Fibroblast of lung (primary cell): ENCODE measurements around the gene AGAP1. TPM values are rescaled to one million over a fixed set of nuclear protein-coding genes. Genes with fewer than 3 reads are reported as not detected.

ENCODE experiments used
- DNase-seq, 2 donors: peaks; one replicate each; pipeline versions ENCODE4 v3.0.0 to v3.0.0-alpha.2; 2010; ENCODE audit warnings: low read depth in 2 of 2
- H2AFZ ChIP-seq: 2 replicates; pipeline ENCODE4 v1.5.1; 2012; ENCODE audit warnings: low read length, control low read depth, inconsistent platforms
- H3K27ac ChIP-seq: 2 replicates; pipeline ENCODE4 v1.5.1; 2011; ENCODE audit warnings: low read length, control low read depth; ENCODE audit not compliant: insufficient read depth
- H3K27me3 ChIP-seq: 2 replicates; pipeline ENCODE4 v1.5.1; 2011; ENCODE audit warnings: mild to moderate bottlenecking, low read length; ENCODE audit not compliant: control insufficient read depth, insufficient read depth
- H3K36me3 ChIP-seq: 2 replicates; pipeline ENCODE4 v1.5.1; 2011; ENCODE audit warnings: low read length; ENCODE audit not compliant: control insufficient read depth, insufficient read depth
- H3K4me1 ChIP-seq: 2 replicates; pipeline ENCODE4 v1.5.1; 2011; ENCODE audit warnings: low read length; ENCODE audit not compliant: control insufficient read depth, insufficient read depth; ENCODE audit errors: extremely low read depth
- H3K4me2 ChIP-seq: 2 replicates; pipeline ENCODE4 v1.5.1; 2011; ENCODE audit warnings: low read length, control low read depth; ENCODE audit not compliant: insufficient read depth; ENCODE audit errors: extremely low read depth
- H3K4me3 ChIP-seq, 4 experiments: fragments of 200-600 bp in 1 of 4; sonication (generic) in 1 of 4; replicated peaks in 1 of 4; 2 replicates each; pipeline ENCODE4 v1.5.1; 2011 to 2016; ENCODE audit warnings: low read length in 4 of 4, low read depth in 3 of 4, mild to moderate bottlenecking in 3 of 4, control low read depth in 2 of 4, inconsistent platforms in 1 of 4, mixed read lengths in 1 of 4; ENCODE audit not compliant: insufficient read depth in 1 of 4; ENCODE audit errors: control extremely low read depth in 1 of 4
- H3K79me2 ChIP-seq: 2 replicates; pipeline ENCODE4 v1.5.1; 2012; ENCODE audit warnings: mild to moderate bottlenecking, low read length, inconsistent platforms; ENCODE audit not compliant: control insufficient read depth, insufficient read depth
- H3K9ac ChIP-seq: 2 replicates; pipeline ENCODE4 v1.5.1; 2011; ENCODE audit warnings: mild to moderate bottlenecking, low read length, control low read depth; ENCODE audit not compliant: insufficient read depth
- H3K9me3 ChIP-seq: 2 replicates; pipeline ENCODE4 v1.5.1; 2012; ENCODE audit warnings: low read depth, low read length; ENCODE audit not compliant: control insufficient read depth, insufficient read depth
- H4K20me1 ChIP-seq: 2 replicates; pipeline ENCODE4 v1.5.1; 2011; ENCODE audit warnings: low read length; ENCODE audit not compliant: control insufficient read depth, insufficient read depth; ENCODE audit errors: extremely low read depth
- EZH2 ChIP-seq: IDR thresholded peaks from 2 replicates; pipeline ENCODE4 v1.5.1; 2012; ENCODE audit warnings: low read length, control low read depth, mild to moderate bottlenecking; ENCODE audit errors: missing control alignments
- polyA plus RNA-seq, 2 donors: library from polyadenylated mRNA; depleted of rRNA in 1 of 2; stranded (reverse) in 1 of 2; unstranded in 1 of 2; fragments of >200 nt; gene quantifications; 2 replicates each; pipeline ENCODE4 v1.2.1, GENCODE V29; 2011 to 2012; ENCODE audit warnings: missing spikeins in 1 of 2
- total RNA-seq: library from RNA; depleted of rRNA; stranded (reverse); fragments of >200 nt; gene quantifications from 2 replicates; pipeline ENCODE4 v1.2.1, GENCODE V29; 2014
- TF ChIP-seq, protein P1 (sequence below), 2 donors: IDR thresholded peaks in 1 of 2; conservative IDR thresholded peaks in 1 of 2; 1 replicate in 1 of 2; 2 replicates in 1 of 2; pipeline ENCODE4 v1.5.1; 2011 to 2012; ENCODE audit warnings: low read length in 2 of 2, control low read depth in 1 of 2, inconsistent platforms in 1 of 2, low read depth in 1 of 2, mild to moderate bottlenecking in 1 of 2

Gene AGAP1
- total and polyA plus RNA-seq, 2 donors (not counting 1 experiment from before 2014, with no cell fraction given), result 10.6 to 14.0 TPM

DNA sequence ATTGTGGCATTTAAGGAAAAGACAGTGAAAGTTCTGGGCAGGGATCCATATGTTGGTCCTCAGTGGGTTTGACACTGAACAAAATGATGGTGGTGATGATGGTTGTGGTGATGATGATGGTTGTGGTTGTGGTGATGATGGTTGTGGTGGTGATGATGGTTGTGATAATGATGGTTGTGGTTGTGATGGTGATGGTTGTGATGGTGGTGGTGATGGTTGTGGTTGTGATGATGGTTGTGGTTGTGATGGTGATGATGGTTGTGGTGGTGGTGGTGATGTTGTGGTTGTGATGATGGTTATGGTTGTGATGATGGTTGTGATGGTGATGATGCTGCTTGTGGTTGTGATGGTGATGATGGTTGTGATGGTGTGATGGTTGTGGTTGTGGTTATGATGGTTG is 308.7 kb downstream of the AGAP1 start:
- no peak overlapping the region for H3K4me3 ChIP-seq
- H2AFZ ChIP-seq, result no peak overlapping the region
- no peaks in the 10 kb centered on the region for H3K79me2 ChIP-seq
- no peaks in the 10 kb centered on the region for H3K27me3 ChIP-seq
- no peak overlapping the region for H3K4me2 ChIP-seq
- H3K36me3 ChIP-seq, result no peaks in the 10 kb centered on the region
- no peaks in the 10 kb centered on the region for H3K9me3 ChIP-seq
- DNase-seq, result no peak
- H3K27ac ChIP-seq, result no peak overlapping the region
- no peaks in the 10 kb centered on the region for H3K4me1 ChIP-seq
- TF ChIP-seq, protein P1, sequence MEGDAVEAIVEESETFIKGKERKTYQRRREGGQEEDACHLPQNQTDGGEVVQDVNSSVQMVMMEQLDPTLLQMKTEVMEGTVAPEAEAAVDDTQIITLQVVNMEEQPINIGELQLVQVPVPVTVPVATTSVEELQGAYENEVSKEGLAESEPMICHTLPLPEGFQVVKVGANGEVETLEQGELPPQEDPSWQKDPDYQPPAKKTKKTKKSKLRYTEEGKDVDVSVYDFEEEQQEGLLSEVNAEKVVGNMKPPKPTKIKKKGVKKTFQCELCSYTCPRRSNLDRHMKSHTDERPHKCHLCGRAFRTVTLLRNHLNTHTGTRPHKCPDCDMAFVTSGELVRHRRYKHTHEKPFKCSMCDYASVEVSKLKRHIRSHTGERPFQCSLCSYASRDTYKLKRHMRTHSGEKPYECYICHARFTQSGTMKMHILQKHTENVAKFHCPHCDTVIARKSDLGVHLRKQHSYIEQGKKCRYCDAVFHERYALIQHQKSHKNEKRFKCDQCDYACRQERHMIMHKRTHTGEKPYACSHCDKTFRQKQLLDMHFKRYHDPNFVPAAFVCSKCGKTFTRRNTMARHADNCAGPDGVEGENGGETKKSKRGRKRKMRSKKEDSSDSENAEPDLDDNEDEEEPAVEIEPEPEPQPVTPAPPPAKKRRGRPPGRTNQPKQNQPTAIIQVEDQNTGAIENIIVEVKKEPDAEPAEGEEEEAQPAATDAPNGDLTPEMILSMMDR (conservative IDR thresholded peaks at IDR 0.05 in 1 of 2, IDR thresholded peaks at IDR 0.05 in 1 of 2; ENCODE audit: low read depth in 1 of 2, low read length in 2 of 2), result no peak
- no peak for TF ChIP-seq EZH2
- no peaks in the 10 kb centered on the region for H4K20me1 ChIP-seq
- no peak overlapping the region for H3K9ac ChIP-seq

DNA sequence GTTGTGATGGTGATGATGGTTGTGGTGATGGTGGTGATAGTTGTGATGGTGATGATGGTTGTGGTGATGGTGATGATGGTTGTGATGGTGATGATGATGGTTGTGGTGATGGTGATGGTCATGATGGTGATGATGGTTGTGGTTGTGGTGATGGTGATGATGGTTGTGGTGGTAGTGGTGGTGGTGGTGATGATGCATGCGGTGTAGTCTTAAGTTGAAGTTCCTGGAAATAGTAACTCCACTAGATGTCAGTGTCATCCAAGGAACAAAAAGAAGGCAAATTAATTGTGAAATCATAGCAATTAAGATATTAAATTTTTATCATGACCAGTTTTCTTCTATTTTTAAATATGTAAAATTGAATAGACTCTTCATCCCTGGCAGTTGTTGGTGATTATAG is 309.2 kb downstream of the AGAP1 start:
- Histone ChIP-seq H3K9ac (no peak overlapping the region), H3K79me2 (no peaks in the 10 kb centered on the region), H3K36me3 (no peaks in the 10 kb centered on the region), H4K20me1 (no peaks in the 10 kb centered on the region), H3K4me1 (no peaks in the 10 kb centered on the region), H3K27me3 (no peaks in the 10 kb centered on the region), H3K4me3 (no peak overlapping the region), H2AFZ (no peak overlapping the region), H3K9me3 (no peaks in the 10 kb centered on the region), H3K4me2 (no peak overlapping the region), H3K27ac (no peak overlapping the region)
- TF ChIP-seq, protein P1 (conservative IDR thresholded peaks at IDR 0.05 in 1 of 2, IDR thresholded peaks at IDR 0.05 in 1 of 2; ENCODE audit: low read depth in 1 of 2, low read length in 2 of 2), result no peak
- TF ChIP-seq EZH2, result no peak
- DNase-seq, result peak; percentile 9 to 18

DNA sequence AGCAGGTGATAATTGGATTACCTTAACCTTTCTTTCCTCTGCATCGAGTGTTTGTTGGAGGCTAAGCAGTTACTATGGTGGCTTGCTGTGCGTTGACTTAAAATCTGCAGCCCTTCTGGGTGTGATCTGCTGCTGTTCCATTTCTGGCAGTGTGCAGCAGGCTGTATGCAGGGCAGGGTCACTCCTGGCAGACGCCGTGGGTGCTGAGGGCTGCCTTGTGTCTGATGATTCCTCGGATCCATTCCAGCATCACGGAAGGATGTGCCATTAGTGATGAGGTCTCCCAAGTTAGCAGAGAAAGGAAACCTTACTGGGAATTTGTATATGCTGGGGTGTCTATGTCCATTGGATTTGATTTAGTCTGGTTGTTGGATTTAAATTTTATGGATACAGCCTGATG is 310.8 kb downstream of the AGAP1 start:
- H3K4me1 ChIP-seq, result no peaks in the 10 kb centered on the region
- H3K9ac ChIP-seq, result no peak overlapping the region
- TF ChIP-seq, protein P1 (conservative IDR thresholded peaks at IDR 0.05 in 1 of 2, IDR thresholded peaks at IDR 0.05 in 1 of 2; ENCODE audit: low read depth in 1 of 2, low read length in 2 of 2), result no peak
- TF ChIP-seq EZH2, result no peak
- H4K20me1 ChIP-seq, result no peaks in the 10 kb centered on the region
- no peaks in the 10 kb centered on the region for H3K36me3 ChIP-seq
- H2AFZ ChIP-seq, result no peak overlapping the region
- DNase-seq, result no peak
- no peaks in the 10 kb centered on the region for H3K79me2 ChIP-seq
- H3K27me3 ChIP-seq, result no peaks in the 10 kb centered on the region
- no peak overlapping the region for H3K27ac ChIP-seq
- H3K9me3 ChIP-seq, result no peaks in the 10 kb centered on the region
- no peak overlapping the region for H3K4me2 ChIP-seq
- no peak overlapping the region for H3K4me3 ChIP-seq
